ENCODE data around the gene OSCAR. TPM values are rescaled to one million over a fixed set of nuclear protein-coding genes. Genes with fewer than 3 reads are reported as not detected.

The OSCAR gene
- total and polyA plus RNA-seq, 2 of the 13 experiments (the other 11 are each of a cell fraction or from before 2014, with no cell fraction given) = 1.9 TPM; not detected in 1

- TF ChIP-seq, protein P1, sequence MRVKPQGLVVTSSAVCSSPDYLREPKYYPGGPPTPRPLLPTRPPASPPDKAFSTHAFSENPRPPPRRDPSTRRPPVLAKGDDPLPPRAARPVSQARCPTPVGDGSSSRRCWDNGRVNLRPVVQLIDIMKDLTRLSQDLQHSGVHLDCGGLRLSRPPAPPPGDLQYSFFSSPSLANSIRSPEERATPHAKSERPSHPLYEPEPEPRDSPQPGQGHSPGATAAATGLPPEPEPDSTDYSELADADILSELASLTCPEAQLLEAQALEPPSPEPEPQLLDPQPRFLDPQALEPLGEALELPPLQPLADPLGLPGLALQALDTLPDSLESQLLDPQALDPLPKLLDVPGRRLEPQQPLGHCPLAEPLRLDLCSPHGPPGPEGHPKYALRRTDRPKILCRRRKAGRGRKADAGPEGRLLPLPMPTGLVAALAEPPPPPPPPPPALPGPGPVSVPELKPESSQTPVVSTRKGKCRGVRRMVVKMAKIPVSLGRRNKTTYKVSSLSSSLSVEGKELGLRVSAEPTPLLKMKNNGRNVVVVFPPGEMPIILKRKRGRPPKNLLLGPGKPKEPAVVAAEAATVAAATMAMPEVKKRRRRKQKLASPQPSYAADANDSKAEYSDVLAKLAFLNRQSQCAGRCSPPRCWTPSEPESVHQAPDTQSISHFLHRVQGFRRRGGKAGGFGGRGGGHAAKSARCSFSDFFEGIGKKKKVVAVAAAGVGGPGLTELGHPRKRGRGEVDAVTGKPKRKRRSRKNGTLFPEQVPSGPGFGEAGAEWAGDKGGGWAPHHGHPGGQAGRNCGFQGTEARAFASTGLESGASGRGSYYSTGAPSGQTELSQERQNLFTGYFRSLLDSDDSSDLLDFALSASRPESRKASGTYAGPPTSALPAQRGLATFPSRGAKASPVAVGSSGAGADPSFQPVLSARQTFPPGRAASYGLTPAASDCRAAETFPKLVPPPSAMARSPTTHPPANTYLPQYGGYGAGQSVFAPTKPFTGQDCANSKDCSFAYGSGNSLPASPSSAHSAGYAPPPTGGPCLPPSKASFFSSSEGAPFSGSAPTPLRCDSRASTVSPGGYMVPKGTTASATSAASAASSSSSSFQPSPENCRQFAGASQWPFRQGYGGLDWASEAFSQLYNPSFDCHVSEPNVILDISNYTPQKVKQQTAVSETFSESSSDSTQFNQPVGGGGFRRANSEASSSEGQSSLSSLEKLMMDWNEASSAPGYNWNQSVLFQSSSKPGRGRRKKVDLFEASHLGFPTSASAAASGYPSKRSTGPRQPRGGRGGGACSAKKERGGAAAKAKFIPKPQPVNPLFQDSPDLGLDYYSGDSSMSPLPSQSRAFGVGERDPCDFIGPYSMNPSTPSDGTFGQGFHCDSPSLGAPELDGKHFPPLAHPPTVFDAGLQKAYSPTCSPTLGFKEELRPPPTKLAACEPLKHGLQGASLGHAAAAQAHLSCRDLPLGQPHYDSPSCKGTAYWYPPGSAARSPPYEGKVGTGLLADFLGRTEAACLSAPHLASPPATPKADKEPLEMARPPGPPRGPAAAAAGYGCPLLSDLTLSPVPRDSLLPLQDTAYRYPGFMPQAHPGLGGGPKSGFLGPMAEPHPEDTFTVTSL (CRISPR knock-in tag; IDR thresholded peaks at IDR 0.05; ENCODE audit: borderline replicate concordance) = no peak
- TF ChIP-seq HNRNPLL (IDR thresholded peaks at IDR 0.05; ENCODE audit: low read depth, low read length, poor library complexity, severe bottlenecking) (no peak), CAMTA2 (CRISPR knock-in tag; IDR thresholded peaks at IDR 0.05; ENCODE audit: borderline replicate concordance) (no peak), RBFOX2 (IDR thresholded peaks at IDR 0.05; ENCODE audit: low read depth, low read length) (peak; percentile 54), NCOA1 (CRISPR knock-in tag; IDR thresholded peaks at IDR 0.05) (0 out of 2 replicates have a peak, but pooled peaks have one; percentile 61), SRF (IDR thresholded peaks at IDR 0.05; ENCODE audit: low read depth, low read length) (0 out of 2 replicates have a peak, but pooled peaks have one; percentile 13), NBN (conservative IDR thresholded peaks at IDR 0.05) (no peak), TBL1XR1 (IDR thresholded peaks at IDR 0.05; ENCODE audit: borderline replicate concordance, low read length, partially characterized antibody) (no peak), ZNF839 (CRISPR knock-in tag; IDR thresholded peaks at IDR 0.05; ENCODE audit: borderline replicate concordance) (no peak), HOXA5 (CRISPR knock-in tag; IDR thresholded peaks at IDR 0.05) (no peak), ZFP36L1 (CRISPR knock-in tag; IDR thresholded peaks at IDR 0.05) (no peak), AGO2 (optimal IDR thresholded peaks at IDR 0.05; ENCODE audit: low read depth, low read length) (peak; percentile 86), RBM39 (IDR thresholded peaks at IDR 0.05; ENCODE audit: low read depth, low read length, poor library complexity, severe bottlenecking) (peak; percentile 12), FOXO4 (CRISPR knock-in tag; conservative IDR thresholded peaks at IDR 0.05) (no peak), IRF1 (CRISPR knock-in tag; IDR thresholded peaks at IDR 0.05; ENCODE audit: low read depth) (no peak)
- TF ChIP-seq, protein P2, sequence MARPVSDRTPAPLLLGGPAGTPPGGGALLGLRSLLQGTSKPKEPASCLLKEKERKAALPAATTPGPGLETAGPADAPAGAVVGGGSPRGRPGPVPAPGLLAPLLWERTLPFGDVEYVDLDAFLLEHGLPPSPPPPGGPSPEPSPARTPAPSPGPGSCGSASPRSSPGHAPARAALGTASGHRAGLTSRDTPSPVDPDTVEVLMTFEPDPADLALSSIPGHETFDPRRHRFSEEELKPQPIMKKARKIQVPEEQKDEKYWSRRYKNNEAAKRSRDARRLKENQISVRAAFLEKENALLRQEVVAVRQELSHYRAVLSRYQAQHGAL (CRISPR knock-in tag; IDR thresholded peaks at IDR 0.05; ENCODE audit: not compliant biosample characterization) = no peak
- TF ChIP-seq, protein P3, sequence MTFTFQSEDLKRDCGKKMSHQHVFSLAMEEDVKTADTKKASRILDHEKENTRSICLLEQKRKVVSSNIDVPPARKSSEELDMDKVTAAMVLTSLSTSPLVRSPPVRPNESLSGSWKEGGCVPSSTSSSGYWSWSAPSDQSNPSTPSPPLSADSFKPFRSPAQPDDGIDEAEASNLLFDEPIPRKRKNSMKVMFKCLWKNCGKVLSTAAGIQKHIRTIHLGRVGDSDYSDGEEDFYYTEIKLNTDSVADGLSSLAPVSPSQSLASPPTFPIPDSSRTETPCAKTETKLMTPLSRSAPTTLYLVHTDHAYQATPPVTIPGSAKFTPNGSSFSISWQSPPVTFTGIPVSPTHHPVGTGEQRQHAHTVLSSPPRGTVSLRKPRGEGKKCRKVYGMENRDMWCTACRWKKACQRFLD (CRISPR knock-in tag; IDR thresholded peaks at IDR 0.05; ENCODE audit: borderline replicate concordance) = no peak
These were observed 13.9 kb upstream of the OSCAR start (continued) for GRCh38 chr19:54114340-54115108.
